ENCODE measurements around the gene DNAI7. TPM values are rescaled to one million over a fixed set of nuclear protein-coding genes. Genes with fewer than 3 reads are reported as not detected.

DNAI7 gene
- total and polyA plus RNA-seq, 2 of the 13 experiments (the other 11 are each of a cell fraction or from before 2014, with no cell fraction given): 0.04 to 0.25 TPM

DNA sequence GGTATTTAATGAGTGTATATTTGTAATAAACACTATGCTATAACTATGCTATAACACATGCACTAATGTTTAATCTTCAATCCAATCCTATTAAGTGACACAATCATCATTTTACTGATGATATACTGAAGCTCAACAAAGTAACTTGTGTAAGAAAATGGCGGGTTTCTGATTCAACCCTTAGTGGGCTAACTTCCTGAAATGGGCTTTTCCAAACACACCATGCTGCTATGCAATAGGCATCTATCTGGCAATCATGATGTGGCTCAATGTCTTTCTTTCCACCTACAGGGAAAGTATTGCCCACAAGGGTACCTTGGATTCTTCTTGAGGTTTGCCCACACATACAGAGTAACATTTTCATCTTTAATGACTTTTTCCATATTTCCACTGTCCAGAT, 48.3 kb downstream of the DNAI7 start:
- H3K27me3 ChIP-seq (ENCODE audit: control insufficient read depth in 1 of 2, insufficient read depth in 2 of 2, low read length in 2 of 2): no peaks in the 10 kb centered on the region
- H3K36me3 ChIP-seq (replicated peaks in 1 of 2; ENCODE audit: control insufficient read depth in 1 of 2, insufficient read depth in 2 of 2, low read length in 2 of 2): no peaks in the 10 kb centered on the region
- H4K20me1 ChIP-seq (ENCODE audit: insufficient read depth, low read length): no peaks in the 10 kb centered on the region
- ChIA-PET POLR2A (no interaction called here), CTCF (ENCODE audit: low intra/inter-chr PET ratio, low total read pairs) (no interaction called here)
- ATAC-seq (no peak), FAIRE-seq (no peak), DNase-seq (ENCODE audit: low spot score) (no peak)
- no peaks in the 10 kb centered on the region for H3K79me2 ChIP-seq (ENCODE audit: insufficient read depth, low read length)
- no peak overlapping the region for H3K27ac ChIP-seq (ENCODE audit: extremely low read length, insufficient read depth, low read length)
- TF ChIP-seq ZNF777 (CRISPR knock-in tag; IDR thresholded peaks at IDR 0.05): no peak
- TF ChIP-seq, protein P1, sequence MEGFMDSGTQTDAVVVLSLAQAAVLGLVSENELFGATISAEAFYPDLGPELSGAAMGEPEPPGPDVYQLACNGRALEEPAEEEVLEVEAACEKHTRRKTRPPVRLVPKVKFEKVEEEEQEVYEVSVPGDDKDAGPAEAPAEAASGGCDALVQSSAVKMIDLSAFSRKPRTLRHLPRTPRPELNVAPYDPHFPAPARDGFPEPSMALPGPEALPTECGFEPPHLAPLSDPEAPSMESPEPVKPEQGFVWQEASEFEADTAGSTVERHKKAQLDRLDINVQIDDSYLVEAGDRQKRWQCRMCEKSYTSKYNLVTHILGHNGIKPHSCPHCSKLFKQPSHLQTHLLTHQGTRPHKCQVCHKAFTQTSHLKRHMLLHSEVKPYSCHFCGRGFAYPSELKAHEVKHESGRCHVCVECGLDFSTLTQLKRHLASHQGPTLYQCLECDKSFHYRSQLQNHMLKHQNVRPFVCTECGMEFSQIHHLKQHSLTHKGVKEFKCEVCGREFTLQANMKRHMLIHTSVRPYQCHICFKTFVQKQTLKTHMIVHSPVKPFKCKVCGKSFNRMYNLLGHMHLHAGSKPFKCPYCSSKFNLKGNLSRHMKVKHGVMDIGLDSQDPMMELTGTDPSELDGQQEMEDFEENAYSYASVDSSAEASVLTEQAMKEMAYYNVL (CRISPR knock-in tag; IDR thresholded peaks at IDR 0.05; ENCODE audit: borderline replicate concordance): no peak
- no peak for TF ChIP-seq SMYD3 (CRISPR knock-in tag; IDR thresholded peaks at IDR 0.05)
- no peak for TF ChIP-seq MYC (CRISPR knock-in tag; IDR thresholded peaks at IDR 0.05; ENCODE audit: borderline replicate concordance)
- TF ChIP-seq ZNF256 (CRISPR knock-in tag; conservative IDR thresholded peaks at IDR 0.05): no peak
- no peak for TF ChIP-seq RFX1 (IDR thresholded peaks at IDR 0.05)
- no peak for TF ChIP-seq KDM1A (CRISPR knock-in tag; IDR thresholded peaks at IDR 0.05)
- no peak for TF ChIP-seq ZFP36 (IDR thresholded peaks at IDR 0.05; ENCODE audit: borderline replicate concordance, low read depth, low read length, partially characterized antibody)
- TF ChIP-seq, protein P2, sequence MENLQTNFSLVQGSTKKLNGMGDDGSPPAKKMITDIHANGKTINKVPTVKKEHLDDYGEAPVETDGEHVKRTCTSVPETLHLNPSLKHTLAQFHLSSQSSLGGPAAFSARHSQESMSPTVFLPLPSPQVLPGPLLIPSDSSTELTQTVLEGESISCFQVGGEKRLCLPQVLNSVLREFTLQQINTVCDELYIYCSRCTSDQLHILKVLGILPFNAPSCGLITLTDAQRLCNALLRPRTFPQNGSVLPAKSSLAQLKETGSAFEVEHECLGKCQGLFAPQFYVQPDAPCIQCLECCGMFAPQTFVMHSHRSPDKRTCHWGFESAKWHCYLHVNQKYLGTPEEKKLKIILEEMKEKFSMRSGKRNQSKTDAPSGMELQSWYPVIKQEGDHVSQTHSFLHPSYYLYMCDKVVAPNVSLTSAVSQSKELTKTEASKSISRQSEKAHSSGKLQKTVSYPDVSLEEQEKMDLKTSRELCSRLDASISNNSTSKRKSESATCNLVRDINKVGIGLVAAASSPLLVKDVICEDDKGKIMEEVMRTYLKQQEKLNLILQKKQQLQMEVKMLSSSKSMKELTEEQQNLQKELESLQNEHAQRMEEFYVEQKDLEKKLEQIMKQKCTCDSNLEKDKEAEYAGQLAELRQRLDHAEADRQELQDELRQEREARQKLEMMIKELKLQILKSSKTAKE (CRISPR knock-in tag; IDR thresholded peaks at IDR 0.05; ENCODE audit: borderline replicate concordance): no peak
- no peak for TF ChIP-seq DPF2 (CRISPR knock-in tag; IDR thresholded peaks at IDR 0.05; ENCODE audit: borderline replicate concordance, low read depth)
- TF ChIP-seq NCOA2 (CRISPR knock-in tag; IDR thresholded peaks at IDR 0.05): no peak
- no peak for TF ChIP-seq NFATC3 (CRISPR knock-in tag; IDR thresholded peaks at IDR 0.05)
- no peak for TF ChIP-seq IKZF1 (IDR thresholded peaks at IDR 0.05)
- no peak for TF ChIP-seq RXRA (CRISPR knock-in tag; IDR thresholded peaks at IDR 0.05)
- TF ChIP-seq SRSF4 (IDR thresholded peaks at IDR 0.05; ENCODE audit: low read depth, low read length, poor library complexity, severe bottlenecking): no peak
- no peak for TF ChIP-seq ZNF567 (CRISPR knock-in tag; IDR thresholded peaks at IDR 0.05; ENCODE audit: borderline replicate concordance)
- no peak overlapping the region for H3K4me3 ChIP-seq (replicated peaks in 1 of 3; ENCODE audit: insufficient read depth in 1 of 3, low read depth in 2 of 3, low read length in 3 of 3)
- no peak overlapping the region for H2AFZ ChIP-seq (ENCODE audit: low read length)
- no peaks in the 10 kb centered on the region for H3K9me3 ChIP-seq (ENCODE audit: low read length)
- no TSS peak for BruUV-seq (replicated peaks)
- in situ Hi-C loops (cut with HindIII; ENCODE audit: extremely low pct_ligation_motif_present, low pct_unique_long_range_greater_than_20kb) (no loop called here), intact Hi-C loops (cut with micrococcal nuclease; ENCODE audit: unreplicated experiment) (no loop called here)
- no peak overlapping the region for H3K9ac ChIP-seq (ENCODE audit: insufficient read depth, low read depth, low read length)
- H3K4me1 ChIP-seq (ENCODE audit: insufficient read depth, low read length): no peaks in the 10 kb centered on the region
- WGBS (ENCODE audit: low lambda C conversion rate): 5% methylated on average over 1 of the region's 1 CpG
- H3K4me2 ChIP-seq (ENCODE audit: low read depth, low read length): no peak overlapping the region
